DMS153 (cell line): Measurements from ENCODE around the gene MTOR.
"Not testable (repeated sequence)": the region's sequence is repeated elsewhere in the genome, so short reads cannot be mapped to it uniquely, and the experiment has no call there.

Source experiments
- DNase-seq: peaks from one replicate; lab custom pipeline; 2025; lab: John Stamatoyannopoulos, UW

MTOR gene

GRCh38 chr1:11262171-11263049 is at the start of gene MTOR:
MTOR (minus strand) TSS chr1:11262551; CDS start chr1:11259409, 3,142 bp downstream.
- peak; percentile 100 for DNase-seq

DNA sequence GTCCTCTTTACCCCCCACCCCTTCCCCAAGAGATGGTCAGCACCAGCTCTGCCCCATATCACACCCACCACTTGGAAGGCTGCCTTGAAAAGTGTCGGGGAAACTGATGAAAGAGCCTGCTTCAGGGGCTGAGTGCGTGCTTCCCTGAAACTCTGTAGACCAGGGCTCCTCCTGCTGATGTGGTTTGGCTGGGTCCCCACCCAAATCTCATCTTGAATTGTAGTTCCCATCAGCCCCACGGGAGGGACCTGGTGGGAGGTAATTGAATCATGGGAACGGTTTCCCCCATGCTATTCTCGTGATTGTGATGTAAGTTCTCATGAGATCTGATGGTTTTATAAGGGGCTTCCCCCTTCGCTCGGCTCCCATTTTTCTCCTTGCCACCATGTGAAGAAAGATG is 47.0 kb upstream of the MTOR start:
- no peak for DNase-seq

DNA sequence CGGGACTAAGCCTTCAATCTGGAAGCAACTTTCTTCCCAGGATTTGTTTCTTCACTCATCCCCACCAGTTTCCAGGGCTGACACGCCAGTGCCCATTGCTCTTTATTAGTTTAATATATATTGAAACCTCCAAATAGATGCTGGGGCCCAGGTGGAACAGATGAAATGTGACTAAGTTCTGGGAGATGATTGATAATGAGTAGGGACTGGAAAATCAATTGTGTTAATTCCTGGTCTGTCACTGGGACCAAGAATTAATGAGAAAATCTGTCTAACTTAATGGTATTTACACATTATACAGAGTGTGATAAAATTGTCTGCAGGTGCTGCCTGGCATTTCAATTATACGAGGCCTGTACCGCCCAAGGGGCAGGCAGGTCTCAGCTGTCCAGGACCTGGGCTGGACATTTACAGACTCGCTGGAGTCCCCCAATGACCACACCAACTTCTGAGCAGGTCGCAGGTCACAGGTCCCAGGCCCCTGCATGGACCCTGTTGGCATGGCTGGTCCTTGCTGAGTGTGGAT is 46.4 kb upstream of the MTOR start:
- no peak for DNase-seq

DNA sequence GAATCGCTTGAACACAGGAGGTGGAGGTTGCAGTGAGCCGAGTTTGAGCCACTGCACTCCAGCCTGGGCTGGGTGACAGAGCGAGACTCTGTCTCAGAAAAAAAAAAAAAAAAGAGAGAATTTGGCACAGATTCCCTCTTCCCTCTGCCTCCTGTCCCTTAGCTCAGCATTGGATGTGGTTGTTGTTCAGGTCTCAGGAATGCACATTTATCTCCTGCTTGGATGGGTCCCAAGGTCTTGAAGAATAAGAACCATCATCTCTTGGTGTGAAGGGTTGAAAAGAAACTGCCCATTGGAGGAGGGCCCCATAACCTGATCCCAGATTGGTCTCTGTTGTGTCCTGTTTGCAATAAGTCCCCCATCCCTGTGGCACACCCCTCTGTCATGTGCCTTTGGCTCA is 45.5 kb upstream of the MTOR start:
- no peak for DNase-seq

- DNase-seq, result not testable (repeated sequence)
Measured at GRCh38 chr1:11305516-11305915, 43.2 kb upstream of the MTOR start.

DNA sequence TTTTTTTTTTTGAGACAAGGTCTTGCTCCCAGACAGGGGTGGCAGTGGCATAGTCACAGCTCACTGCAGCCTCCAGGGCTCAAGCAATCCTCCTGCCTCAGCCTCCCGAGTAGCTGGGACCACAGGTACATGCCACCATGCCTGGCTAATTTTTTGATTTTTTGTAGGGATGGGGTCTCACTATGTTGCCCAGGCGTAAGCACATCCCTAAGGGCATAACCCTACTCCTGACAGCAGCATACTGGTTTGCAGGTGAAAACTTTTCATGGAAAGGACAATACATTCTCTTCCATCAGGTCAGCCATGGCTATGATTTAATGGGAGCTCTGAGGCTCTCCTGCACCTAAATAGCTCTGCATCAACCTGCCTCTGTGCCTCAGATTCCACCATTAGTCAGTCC is 40.0 kb upstream of the MTOR start:
- DNase-seq, result no peak

DNA sequence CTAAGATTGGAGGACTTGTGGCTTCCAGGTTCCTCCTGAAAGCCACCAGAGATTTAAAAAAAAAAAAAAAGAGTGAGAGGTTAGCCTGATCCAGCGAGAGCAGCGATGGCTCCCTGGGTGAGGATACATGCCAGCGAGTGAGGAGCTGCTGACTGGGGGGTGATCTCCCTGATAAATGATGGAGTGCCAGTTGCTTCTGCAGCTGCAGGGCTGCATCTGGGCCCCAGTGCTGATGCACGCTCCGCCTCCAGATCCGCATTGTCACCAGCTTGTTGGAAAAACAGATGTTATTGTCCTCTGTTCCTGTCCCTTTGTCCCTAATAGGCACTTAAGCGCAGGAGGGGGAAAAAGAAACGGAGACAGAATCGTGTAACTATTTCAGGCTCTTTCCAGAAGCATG is 39.2 kb upstream of the MTOR start:
- DNase-seq, result peak; percentile 22

DNA sequence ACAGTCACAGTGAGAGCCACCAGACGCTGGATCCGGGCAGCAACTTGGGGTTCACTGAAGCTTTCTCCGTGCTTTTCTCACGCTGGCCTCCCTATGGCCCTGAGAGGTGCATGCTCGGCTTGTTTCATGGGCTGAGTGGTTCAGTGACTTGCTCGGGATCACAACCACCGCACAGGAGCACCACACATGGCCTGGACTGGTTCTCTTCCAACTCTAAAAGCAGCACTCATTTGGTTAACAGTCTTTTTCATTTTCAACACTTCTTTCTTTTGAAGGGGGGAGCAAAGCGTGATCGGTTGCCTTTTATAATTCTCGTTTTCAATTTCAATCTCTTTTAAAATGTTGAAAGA is 36.8 kb upstream of the MTOR start:
- DNase-seq, result no peak

DNA sequence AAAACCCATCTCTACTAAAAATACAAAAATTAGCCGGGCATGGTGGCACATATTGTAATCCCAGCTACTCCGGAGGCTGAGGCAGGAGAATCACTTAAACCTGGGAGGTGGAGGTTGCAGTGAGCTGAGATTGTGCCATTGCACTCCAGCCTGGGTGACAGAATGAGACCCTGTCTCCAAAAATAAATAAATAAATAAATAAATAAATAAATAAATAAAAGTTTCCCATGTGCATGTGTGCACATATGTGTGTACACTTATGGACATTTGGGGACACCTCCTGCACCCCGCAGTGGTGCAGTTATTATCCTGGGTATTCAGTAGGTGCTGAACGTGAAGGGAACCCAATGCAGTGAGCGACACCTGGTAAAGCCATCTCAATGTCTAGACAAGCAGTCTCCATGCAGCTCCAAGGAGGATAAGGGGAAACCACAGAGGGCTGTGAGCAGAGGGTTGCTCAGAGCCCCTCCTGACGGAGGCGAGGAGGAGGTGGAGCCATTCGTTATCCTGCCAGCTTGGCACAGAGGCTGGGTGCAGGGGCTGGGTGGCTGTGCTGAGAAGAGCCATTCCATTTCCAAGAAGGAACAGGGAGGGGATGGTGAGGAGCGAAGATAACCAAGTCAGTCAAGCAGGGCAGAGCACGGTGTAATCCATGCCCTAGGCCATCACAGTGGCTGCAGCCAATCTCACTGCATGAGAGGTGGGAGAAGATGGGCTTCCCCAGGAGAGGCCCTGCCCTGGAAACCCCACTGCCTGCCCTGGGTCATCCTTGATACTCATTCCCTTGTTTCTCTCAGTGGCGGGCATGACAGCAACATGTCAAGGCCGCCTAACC is 36.3 kb upstream of the MTOR start:
- DNase-seq, result no peak

- DNase-seq, result not testable (repeated sequence)
Measured at GRCh38 chr1:11297774-11298173, 35.4 kb upstream of the MTOR start.

DNA sequence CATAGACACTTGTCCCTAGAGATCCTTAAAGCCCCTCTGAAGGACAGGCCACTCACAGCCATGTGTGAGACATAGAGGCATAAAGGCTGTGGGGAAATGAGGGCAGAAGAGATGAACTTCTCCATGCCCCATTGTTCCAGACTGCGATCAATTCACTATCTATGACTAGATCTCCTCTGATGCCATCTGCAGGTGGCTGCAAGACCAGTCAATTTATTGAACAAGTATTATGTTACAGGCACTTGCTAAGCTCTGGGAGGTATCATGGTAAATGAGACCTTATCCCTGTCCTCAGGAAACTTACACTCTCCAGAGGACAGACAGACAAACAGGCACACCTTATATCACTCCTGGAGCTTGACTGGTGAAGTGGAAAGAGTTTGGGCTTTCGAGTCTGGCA is 33.6 kb upstream of the MTOR start:
- DNase-seq, result no peak

- no peak for DNase-seq
Measured at GRCh38 chr1:11294951-11295350, 32.6 kb upstream of the MTOR start.

DNA sequence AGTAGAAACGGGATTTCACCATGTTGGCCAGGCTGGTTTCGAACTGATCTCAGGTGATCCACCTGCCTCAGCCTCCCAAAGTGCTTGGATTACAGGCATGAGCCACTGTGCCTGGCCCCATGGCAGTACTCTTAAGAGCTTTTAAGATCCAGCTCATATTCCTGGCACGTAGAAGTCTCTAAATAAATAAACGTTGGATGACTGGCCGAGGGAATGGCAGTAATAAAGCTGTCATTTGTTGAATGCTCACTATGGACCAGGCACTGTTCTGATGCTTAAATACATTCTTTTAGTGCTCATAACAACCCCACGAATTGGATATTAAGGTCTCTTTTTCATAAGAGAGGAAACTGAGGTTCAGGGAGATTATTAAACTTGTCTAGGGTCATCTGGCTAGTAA is 31.5 kb upstream of the MTOR start:
- no peak for DNase-seq

DNA sequence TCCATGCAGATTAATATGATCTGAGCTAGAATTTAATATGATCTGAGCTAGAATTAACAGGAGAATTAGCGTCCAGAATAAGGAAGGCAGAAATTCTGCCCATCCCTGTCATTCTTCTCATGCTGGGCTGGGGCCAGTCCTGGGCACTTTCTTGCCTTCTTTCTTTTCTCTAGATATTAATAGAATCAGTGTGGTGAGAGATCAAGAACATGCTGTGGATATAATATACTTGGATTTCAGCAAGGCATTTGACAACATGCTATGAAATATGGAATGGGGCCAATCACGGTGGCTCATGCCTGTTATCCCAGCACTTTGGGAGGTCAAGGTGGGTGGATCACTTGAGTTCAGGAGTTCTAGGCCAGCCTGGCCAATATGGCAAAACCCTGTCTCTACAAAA is 28.7 kb upstream of the MTOR start:
- no peak for DNase-seq

DNA sequence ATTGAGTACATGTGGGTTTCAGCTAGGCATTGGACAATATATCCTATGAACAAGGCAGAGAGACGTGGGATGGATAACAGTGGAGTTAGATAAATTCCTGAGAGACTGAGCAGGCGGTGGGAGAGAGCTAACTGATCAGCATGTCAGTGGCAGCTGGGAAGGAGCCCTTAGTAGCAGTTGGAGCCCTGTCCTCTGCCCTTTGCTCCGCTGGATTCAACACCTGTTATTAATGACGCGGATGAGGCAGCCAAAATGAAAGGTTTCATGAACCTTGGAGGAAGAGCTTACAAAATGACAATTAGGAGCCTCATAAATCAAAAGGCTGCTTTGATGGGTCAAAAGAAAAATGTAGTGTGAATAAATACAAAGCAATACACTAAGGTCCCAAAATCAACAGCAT is 26.7 kb upstream of the MTOR start:
- DNase-seq, result no peak

GRCh38 chr1:11286735-11287410 is 24.5 kb upstream of the MTOR start:
- DNase-seq, result no peak

DNA sequence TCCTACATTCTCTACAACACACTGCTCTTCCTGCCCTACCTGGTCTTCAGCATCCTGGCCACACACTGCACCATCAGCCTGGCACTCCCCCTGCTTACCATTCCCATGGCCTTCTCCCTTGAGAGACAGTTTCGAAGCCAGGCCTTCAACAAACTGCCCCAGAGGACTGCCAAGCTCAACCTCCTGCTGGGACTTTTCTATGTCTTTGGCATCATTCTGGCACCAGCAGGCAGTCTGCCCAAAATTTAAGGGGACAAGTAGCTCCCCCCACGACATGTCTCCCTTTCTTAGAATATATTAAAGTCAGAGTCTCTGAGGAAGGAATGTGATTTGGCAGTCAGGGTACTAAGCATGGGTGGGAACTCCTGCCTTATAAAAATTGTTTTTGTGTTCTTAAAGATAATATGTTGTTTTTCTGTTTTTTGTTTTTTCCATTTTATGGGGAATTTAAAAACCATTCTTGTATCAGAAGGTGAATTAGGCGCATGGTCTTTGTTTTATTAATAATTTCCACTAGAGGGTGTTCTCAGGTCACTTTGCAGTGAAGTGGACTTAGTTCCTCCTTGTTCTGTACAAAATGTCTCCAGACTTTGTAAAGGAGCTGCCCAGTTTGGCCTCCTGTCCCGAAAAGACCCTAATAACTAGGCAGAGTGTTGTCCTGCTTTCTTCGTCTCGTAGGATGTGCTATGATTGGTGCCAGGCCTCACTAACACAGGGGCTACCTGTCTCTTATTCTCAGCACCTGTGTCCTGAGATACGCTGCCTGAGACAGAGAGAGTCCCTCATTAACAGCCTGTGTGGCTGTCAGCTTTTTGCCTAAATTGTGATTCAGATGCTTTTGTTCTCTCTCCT is 23.8 kb upstream of the MTOR start:
- no peak for DNase-seq

- no peak for DNase-seq
Measured at GRCh38 chr1:11284784-11285183, 22.4 kb upstream of the MTOR start.

DNA sequence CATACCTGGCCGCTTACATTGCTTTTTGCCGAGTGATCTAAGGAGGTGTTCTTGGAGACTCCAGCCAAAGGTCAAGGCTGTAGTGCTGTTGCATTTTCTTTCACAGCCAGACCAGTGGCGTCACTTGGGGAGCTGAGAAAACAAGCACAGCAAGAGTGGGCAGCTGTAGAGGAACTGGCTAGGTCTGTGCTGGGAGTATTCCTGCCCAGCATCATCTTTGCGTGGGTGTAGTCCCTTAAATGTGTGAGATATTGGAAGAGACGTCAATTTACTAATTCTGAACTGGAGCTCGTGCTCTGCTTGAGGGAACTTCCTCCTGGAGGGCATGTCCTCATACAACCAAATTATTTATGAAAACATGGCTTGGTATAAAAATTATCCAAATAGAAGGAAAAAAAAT is 20.8 kb upstream of the MTOR start:
- DNase-seq, result no peak

DNA sequence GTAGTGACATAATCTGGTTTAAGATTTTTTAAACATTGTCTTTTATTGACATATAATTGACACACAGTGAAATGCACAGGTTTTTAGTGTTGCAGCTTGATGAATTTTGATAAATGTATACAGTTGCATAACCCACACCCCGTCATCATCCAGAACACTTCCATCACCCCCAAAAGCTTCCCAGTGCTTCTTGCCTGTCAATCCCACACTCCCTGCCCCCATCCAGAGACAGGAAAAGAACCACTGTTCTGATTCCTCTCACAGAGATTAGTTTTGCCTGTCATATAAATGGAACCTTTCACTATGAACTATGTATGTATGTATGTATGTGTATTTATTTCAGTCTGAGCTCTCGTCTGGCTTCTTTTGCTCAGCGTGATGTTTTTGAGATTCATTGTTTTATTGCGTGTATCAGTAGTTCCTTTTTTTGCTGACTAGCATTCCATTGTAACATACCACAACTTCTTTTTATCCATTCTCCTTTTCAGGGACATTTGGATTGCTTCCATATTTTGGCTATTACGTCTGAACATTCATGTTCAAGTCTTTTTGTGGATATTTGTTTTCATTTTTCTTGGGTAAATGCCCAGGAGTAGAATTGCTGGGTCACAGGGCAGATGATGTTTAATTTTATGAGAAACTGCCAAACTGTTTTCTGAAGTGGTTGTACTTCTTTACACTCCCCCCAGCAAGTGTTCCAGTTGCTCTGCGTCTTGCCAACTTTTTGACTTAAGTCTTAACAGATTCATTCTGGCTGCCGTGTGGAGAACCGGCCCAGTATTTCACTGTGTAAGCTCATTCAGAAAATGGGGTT is 19.4 kb upstream of the MTOR start:
- no peak for DNase-seq
